Lower lobe of right lung (tissue), 2 donors: ENCODE data around the gene TBL1XR1. TPM values are rescaled to one million over a fixed set of nuclear protein-coding genes. Genes with fewer than 3 reads are reported as not detected.

Source experiments
- ATAC-seq, 2 donors: fragments of 200-7000 bp; cut with Tn5 transposase; one replicate each; pipeline ENCODE4 v1.9.1; 2020 to 2022; ENCODE audit warnings: mild to moderate bottlenecking in 2 of 2, moderate library complexity in 2 of 2
- DNase-seq: peaks from one replicate; pipeline ENCODE4 v3.0.0-alpha.2; 2020
- H3K27ac ChIP-seq: fragments of 200-600 bp; one replicate; pipeline ENCODE4 v1.8.0; 2022
- H3K27me3 ChIP-seq: fragments of 200-600 bp; one replicate; pipeline ENCODE4 v1.8.0; 2022; ENCODE audit warnings: low read depth
- H3K36me3 ChIP-seq: fragments of 200-600 bp; one replicate; pipeline ENCODE4 v1.8.0; 2022; ENCODE audit warnings: mild to moderate bottlenecking
- H3K4me1 ChIP-seq: fragments of 200-600 bp; one replicate; pipeline ENCODE4 v1.8.0; 2022
- H3K4me3 ChIP-seq: fragments of 200-600 bp; one replicate; pipeline ENCODE4 v1.8.0; 2022; ENCODE audit warnings: mild to moderate bottlenecking
- H3K9me3 ChIP-seq: fragments of 200-600 bp; one replicate; pipeline ENCODE4 v1.8.0; 2022
- intact Hi-C: fragments of 100-400 bp; cut with DNase I; formaldehyde crosslinking; loops from one replicate; pipeline ENCODE4 v1.11.0; 2022
- total RNA-seq: library from RNA; stranded (reverse); fragmentation: NEBNext Ultra II Directional; extraction: Animal tissue kit (Norgen Biotek cat#: 25700); gene quantifications from one replicate; pipeline ENCODE4 v1.2.1, GENCODE V29; 2021
- TF ChIP-seq, protein P1 (sequence below): fragments of 200-600 bp; IDR thresholded peaks from one replicate; pipeline ENCODE4 v1.8.0; 2022; ENCODE audit warnings: antibody characterized with exemption, mild to moderate bottlenecking
- donor health status: DM: no; HTN: yes; CAD: no; lungs with severe emphysema.

TBL1XR1 gene
- total RNA-seq, 1 donor from 2014 or later: 160 TPM

DNA sequence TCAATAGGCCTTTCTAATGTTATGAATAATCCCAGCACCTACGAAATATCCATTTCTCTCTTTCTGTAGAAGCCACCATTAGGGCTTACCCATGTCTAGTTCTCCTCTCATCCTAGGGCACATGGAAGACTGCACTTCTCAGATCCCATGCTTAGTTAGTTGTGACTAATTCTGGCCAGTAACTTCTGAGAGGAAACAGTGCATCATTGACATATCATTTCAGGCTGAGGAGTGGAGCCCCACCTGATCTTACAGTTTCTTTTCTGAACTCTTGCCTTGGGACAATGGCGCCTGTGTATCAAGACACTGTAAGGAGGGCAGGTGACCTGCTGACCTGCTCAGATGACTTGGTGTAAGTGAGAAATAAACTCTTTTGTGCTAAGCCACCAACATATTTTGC is 39.4 kb upstream of the TBL1XR1 start:
- TF ChIP-seq, protein P1, sequence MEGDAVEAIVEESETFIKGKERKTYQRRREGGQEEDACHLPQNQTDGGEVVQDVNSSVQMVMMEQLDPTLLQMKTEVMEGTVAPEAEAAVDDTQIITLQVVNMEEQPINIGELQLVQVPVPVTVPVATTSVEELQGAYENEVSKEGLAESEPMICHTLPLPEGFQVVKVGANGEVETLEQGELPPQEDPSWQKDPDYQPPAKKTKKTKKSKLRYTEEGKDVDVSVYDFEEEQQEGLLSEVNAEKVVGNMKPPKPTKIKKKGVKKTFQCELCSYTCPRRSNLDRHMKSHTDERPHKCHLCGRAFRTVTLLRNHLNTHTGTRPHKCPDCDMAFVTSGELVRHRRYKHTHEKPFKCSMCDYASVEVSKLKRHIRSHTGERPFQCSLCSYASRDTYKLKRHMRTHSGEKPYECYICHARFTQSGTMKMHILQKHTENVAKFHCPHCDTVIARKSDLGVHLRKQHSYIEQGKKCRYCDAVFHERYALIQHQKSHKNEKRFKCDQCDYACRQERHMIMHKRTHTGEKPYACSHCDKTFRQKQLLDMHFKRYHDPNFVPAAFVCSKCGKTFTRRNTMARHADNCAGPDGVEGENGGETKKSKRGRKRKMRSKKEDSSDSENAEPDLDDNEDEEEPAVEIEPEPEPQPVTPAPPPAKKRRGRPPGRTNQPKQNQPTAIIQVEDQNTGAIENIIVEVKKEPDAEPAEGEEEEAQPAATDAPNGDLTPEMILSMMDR: no peak
- DNase-seq: no peak
- Histone ChIP-seq H3K4me3 (no peak overlapping the region), H3K27ac (no peak overlapping the region), H3K9me3 (no peaks in the 10 kb centered on the region), H3K36me3 (no peaks in the 10 kb centered on the region), H3K4me1 (no peaks in the 10 kb centered on the region), H3K27me3 (no peaks in the 10 kb centered on the region)
- intact Hi-C loops: no loop called here
- no peak for ATAC-seq

DNA sequence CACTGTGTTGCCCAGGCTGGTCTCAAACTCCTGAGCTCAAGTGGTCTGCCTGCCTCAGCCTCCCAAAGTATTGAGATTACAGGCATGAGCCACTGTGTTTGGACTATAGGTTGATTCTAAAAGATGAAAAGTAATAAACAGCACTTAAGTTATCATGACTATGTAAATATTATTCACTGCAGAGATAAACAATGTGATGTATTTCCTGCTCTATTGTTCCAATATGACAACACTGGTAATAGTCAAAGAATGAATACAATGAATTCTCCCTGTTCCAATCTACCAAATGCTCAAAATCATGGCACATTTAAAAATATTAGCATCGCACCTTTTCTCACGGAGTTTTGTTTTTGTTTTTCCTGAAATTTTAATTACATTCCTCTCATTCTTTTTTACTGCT is 36.8 kb upstream of the TBL1XR1 start:
- TF ChIP-seq, protein P1: no peak
- ATAC-seq: no peak
- intact Hi-C loops: no loop called here
- no peaks in the 10 kb centered on the region for H3K9me3 ChIP-seq
- H3K4me3 ChIP-seq: no peak overlapping the region
- no peaks in the 10 kb centered on the region for H3K4me1 ChIP-seq
- no peaks in the 10 kb centered on the region for H3K36me3 ChIP-seq
- no peaks in the 10 kb centered on the region for H3K27me3 ChIP-seq
- no peak for DNase-seq
- H3K27ac ChIP-seq: no peak overlapping the region

DNA sequence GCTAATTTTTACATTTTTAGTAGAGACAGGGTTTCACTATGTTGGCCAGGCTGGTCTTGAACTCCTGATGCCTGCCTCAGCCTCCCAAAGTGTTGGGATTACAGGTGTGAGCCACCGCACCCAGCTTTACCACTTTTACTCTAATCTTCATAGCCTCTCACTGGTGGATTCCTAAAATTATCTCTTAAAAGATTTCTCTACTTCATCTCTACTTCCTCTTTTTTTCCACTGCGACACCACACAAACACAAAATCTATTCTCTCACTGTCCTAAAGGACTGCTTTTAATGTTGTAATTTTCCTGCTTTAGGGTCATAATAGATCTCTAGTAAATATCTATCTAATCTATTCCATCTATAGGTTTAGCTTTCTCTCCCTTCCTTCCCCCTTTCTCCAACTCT is 34.0 kb upstream of the TBL1XR1 start:
- DNase-seq (no peak), ATAC-seq (no peak)
- Histone ChIP-seq H3K27ac (no peak overlapping the region), H3K4me1 (no peaks in the 10 kb centered on the region), H3K27me3 (no peaks in the 10 kb centered on the region), H3K4me3 (no peak overlapping the region), H3K9me3 (no peaks in the 10 kb centered on the region), H3K36me3 (no peaks in the 10 kb centered on the region)
- TF ChIP-seq, protein P1: no peak
- intact Hi-C loops: no loop called here

GRCh38 chr3:177230641-177231040 is 33.4 kb upstream of the TBL1XR1 start:
- Histone ChIP-seq H3K36me3 (no peaks in the 10 kb centered on the region), H3K4me1 (no peaks in the 10 kb centered on the region), H3K27me3 (no peaks in the 10 kb centered on the region), H3K27ac (no peak overlapping the region), H3K4me3 (no peak overlapping the region), H3K9me3 (no peaks in the 10 kb centered on the region)
- DNase-seq (no peak), ATAC-seq (no peak)
- intact Hi-C loops: no loop called here
- TF ChIP-seq, protein P1: no peak

DNA sequence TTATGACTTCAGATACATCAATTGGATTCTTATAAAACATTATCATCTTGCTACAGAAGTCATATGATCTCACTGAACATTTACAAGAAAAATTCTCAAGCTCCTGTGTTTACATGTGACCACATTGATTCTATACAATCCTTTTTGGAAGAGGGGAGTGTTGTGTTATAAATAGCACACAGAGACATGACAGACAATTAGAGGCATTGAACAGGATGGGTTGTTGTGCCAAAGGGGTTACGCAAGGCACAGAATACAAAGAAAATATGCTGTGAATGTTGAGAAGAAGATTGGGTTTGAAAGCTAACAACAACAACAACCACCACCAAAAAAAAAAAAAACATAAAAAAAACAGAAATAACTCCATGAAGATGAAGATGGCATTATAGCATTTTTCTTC is 32.5 kb upstream of the TBL1XR1 start:
- no peaks in the 10 kb centered on the region for H3K4me1 ChIP-seq
- intact Hi-C loops: no loop called here
- DNase-seq (no peak), ATAC-seq (no peak)
- no peaks in the 10 kb centered on the region for H3K9me3 ChIP-seq
- H3K27me3 ChIP-seq: no peaks in the 10 kb centered on the region
- H3K27ac ChIP-seq: no peak overlapping the region
- no peak overlapping the region for H3K4me3 ChIP-seq
- no peaks in the 10 kb centered on the region for H3K36me3 ChIP-seq
- TF ChIP-seq, protein P1: no peak
